Measurements from ENCODE around the gene TMEM89.

The TMEM89 gene, protein sequence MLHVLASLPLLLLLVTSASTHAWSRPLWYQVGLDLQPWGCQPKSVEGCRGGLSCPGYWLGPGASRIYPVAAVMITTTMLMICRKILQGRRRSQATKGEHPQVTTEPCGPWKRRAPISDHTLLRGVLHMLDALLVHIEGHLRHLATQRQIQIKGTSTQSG

GRCh38 chr3:48621461-48621869 lies at the start of gene TMEM89:
TMEM89 (minus strand) TSS chr3:48621769; CDS start chr3:48621756, 13 bp downstream.
- TF ChIP-seq, protein P1, sequence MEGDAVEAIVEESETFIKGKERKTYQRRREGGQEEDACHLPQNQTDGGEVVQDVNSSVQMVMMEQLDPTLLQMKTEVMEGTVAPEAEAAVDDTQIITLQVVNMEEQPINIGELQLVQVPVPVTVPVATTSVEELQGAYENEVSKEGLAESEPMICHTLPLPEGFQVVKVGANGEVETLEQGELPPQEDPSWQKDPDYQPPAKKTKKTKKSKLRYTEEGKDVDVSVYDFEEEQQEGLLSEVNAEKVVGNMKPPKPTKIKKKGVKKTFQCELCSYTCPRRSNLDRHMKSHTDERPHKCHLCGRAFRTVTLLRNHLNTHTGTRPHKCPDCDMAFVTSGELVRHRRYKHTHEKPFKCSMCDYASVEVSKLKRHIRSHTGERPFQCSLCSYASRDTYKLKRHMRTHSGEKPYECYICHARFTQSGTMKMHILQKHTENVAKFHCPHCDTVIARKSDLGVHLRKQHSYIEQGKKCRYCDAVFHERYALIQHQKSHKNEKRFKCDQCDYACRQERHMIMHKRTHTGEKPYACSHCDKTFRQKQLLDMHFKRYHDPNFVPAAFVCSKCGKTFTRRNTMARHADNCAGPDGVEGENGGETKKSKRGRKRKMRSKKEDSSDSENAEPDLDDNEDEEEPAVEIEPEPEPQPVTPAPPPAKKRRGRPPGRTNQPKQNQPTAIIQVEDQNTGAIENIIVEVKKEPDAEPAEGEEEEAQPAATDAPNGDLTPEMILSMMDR (conservative IDR thresholded peaks at IDR 0.05; ENCODE audit: low read length): no peak

GRCh38 chr3:48664929-48665328 lies 43.4 kb upstream of the TMEM89 start:
- TF ChIP-seq, protein P1 (conservative IDR thresholded peaks at IDR 0.05; ENCODE audit: low read length): no peak
- DNase-seq (ENCODE audit: low read depth): no peak
- H3K4me3 ChIP-seq (ENCODE audit: low read length): no peak overlapping the region

More at GRCh38 chr3:48621461-48621869, at the start of gene TMEM89:
- no peak for DNase-seq (ENCODE audit: low read depth)
- no peak within 1 kb of the TSS for H3K4me3 ChIP-seq (ENCODE audit: low read length)

GRCh38 chr3:48664313-48664644 lies 42.7 kb upstream of the TMEM89 start:
- peak overlapping the region; percentile 72 for H3K4me3 ChIP-seq (ENCODE audit: low read length)
- no peak for DNase-seq (ENCODE audit: low read depth)
- TF ChIP-seq, protein P1 (conservative IDR thresholded peaks at IDR 0.05; ENCODE audit: low read length): no peak

GRCh38 chr3:48663489-48664312 lies 42.1 kb upstream of the TMEM89 start:
- DNase-seq (ENCODE audit: low read depth): peak; percentile 98
- TF ChIP-seq, protein P1 (conservative IDR thresholded peaks at IDR 0.05; ENCODE audit: low read length): peak; percentile 73
- peak overlapping the region; percentile 72 for H3K4me3 ChIP-seq (ENCODE audit: low read length)

- H3K4me3 ChIP-seq (ENCODE audit: low read length): peak within 1 kb of the TSS; percentile 72
- peak; percentile 91 for DNase-seq (ENCODE audit: low read depth)
- TF ChIP-seq, protein P1 (conservative IDR thresholded peaks at IDR 0.05; ENCODE audit: low read length): no peak
These were observed 41.4 kb upstream of the TMEM89 start, which contains the start of gene CELSR3 for GRCh38 chr3:48662753-48663488. CELSR3 (minus strand) TSS chr3:48662886; CDS start chr3:48662634, 252 bp downstream.

DNA sequence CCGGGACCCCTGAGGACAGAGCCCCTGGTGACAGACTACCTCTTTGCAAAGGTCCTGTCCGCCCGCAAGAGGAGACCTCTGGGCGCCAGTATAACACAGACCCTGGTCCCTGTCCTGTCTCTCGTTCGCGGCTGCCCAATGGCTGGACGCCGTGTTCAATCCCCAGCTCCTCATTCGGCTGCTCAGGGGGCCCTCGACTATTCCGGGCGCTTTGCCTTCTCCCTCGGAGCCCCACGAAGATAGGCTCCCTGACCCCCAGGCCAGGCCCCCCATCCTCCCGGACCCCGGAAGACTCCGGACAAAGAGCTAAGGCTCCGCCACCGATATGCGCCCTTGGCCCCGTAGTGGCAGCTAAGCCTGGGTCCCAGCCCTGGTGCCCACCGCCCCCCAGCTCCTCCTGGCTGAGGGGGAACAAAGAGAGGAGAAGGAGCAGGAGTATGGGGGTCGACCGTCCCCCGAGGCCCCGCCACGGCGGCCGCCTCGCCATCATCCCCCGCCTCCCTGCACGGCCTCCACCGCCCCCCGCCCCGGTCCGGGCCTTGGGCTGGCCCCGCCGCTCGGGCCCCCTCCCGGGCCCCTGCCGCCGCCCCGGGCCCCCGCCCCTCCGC lies 40.7 kb upstream of the TMEM89 start:
- no peak overlapping the region for H3K4me3 ChIP-seq (ENCODE audit: low read length)
- DNase-seq (ENCODE audit: low read depth): no peak
- TF ChIP-seq, protein P1 (conservative IDR thresholded peaks at IDR 0.05; ENCODE audit: low read length): no peak

Data from AG10803 (cell line).